H7 (cell line): ENCODE results near the gene CLDN10. TPM values are rescaled to one million over a fixed set of nuclear protein-coding genes. Genes with fewer than 3 reads are reported as not detected.

Experiments
- DNase-seq: peaks from one replicate; pipeline ENCODE4 v3.0.0; 2012
- H3K27me3 ChIP-seq: 2 replicates; pipeline ENCODE4 v1.6.0; 2011; ENCODE audit warnings: mild to moderate bottlenecking, low read length; ENCODE audit not compliant: control insufficient read depth, insufficient read depth
- H3K36me3 ChIP-seq: replicated peaks from 2 replicates; pipeline ENCODE4 v1.5.1; 2011; ENCODE audit warnings: low read length; ENCODE audit not compliant: control insufficient read depth, insufficient read depth
- H3K4me3 ChIP-seq: 2 replicates; pipeline ENCODE4 v1.5.1; 2011; ENCODE audit warnings: low read depth, mild to moderate bottlenecking, control low read depth, low read length, moderate library complexity; ENCODE audit not compliant: insufficient read depth
- total RNA-seq: library from RNA; depleted of rRNA; stranded (reverse); fragments of >200 nt; shearing (Covaris generic); gene quantifications from 2 replicates; pipeline ENCODE4 v1.2.3, GENCODE V29; 2014

The CLDN10 gene
- total RNA-seq, 1 experiment from 2014 or later = 17.8 TPM

DNA sequence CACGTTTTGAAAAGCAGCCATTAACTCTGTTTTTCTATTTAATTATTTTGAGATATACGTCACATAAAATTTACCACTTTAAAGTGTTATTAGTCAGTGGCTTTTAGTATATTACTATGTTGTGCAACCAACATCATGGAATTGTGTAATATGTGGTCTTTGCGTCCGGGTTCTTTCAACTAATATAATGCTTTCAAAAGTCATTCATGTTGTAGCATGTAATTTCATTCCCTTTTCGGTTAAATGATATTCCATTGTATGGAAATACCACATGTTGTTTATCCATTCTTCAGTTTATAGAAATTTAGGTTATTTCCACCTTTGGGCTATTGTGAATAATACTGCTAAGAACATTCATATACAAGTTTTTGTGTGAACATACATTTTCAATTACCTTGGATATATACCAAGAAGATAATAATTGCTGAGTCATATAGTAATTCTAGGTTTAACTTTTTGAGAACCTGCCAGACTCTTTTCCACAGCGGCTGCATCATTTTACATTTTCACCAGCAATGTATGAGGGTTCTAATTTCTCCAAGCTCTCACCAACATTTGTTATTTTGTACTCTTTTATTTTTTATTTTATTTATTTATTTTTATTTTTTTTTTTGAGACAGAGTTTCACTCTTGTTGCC lies 28.1 kb upstream of the CLDN10 start:
- H3K27me3 ChIP-seq = no peaks in the 10 kb centered on the region
- DNase-seq = no peak
- H3K36me3 ChIP-seq = no peaks in the 10 kb centered on the region
- H3K4me3 ChIP-seq = no peak overlapping the region

DNA sequence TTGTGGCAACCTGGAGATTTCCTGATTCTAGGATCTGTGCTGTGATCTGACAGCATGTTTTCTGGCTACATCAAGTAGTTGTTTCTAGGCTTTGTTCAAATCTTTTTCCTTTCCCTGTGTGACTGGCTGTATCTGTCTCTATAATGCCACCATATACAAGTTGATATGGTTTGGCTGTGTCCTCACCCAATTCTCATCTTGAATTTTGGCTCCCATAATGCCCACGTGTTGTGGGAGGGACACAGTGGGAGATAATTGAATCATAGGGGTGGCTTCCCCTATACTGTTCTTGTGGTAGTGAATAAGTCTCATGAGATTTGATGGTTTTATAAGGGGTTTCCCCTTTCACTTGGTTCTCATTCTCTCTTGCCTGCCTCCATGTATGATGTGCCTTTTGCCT lies 24.6 kb upstream of the CLDN10 start:
- no peak for DNase-seq
- no peaks in the 10 kb centered on the region for H3K36me3 ChIP-seq
- H3K27me3 ChIP-seq = no peaks in the 10 kb centered on the region
- H3K4me3 ChIP-seq = no peak overlapping the region

DNA sequence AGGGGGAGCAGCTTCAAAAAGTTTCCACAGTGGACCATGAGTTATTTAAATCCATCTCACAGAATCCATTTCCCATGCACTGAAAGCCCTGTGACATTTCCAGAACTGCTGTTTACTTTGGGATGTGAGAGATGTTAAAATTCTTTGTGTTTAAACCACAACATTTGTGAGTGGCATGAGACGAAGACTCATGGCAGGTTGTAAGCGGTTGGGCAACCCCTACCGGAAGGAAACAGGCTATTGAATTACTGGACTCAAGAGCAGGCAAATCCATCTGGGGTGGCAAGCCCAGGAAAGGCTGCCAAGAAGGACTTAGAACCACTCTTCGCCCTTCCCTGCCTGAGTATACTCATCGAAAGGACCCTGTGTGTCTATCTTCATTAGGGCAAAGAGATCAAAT lies 22.3 kb upstream of the CLDN10 start:
- no peaks in the 10 kb centered on the region for H3K27me3 ChIP-seq
- no peaks in the 10 kb centered on the region for H3K36me3 ChIP-seq
- DNase-seq = no peak
- no peak overlapping the region for H3K4me3 ChIP-seq

DNA sequence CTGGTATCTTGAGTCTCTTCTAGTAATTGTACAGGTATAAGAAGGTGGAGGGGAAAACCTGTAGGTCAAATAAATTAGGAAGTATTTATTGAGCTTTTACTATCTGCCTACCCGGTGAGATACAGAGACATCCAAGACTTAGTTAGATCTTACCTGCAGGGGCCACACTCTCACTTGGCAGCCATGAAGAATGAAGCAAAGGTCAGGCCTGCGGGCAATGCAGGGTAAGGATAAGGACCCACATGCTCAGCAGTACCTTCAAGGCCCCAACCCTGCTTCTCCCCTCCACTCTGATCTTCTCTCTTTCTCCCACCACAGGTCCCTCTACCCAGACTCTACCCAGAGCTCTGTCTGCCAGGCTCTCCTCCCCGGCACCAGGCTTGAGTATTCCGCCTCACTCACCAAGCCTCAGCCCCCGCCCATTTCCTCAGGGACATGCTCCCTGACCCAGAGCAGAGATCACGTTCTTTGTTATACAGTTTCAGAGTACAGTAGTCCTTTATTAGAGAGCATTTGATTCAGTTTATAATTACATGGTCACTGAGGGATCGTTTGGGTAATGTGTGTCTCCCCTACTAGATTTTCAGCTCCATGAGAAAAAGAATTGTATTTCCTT lies 18.9 kb upstream of the CLDN10 start:
- H3K27me3 ChIP-seq = no peaks in the 10 kb centered on the region
- no peak for DNase-seq
- H3K4me3 ChIP-seq = no peak overlapping the region
- H3K36me3 ChIP-seq = no peaks in the 10 kb centered on the region

DNA sequence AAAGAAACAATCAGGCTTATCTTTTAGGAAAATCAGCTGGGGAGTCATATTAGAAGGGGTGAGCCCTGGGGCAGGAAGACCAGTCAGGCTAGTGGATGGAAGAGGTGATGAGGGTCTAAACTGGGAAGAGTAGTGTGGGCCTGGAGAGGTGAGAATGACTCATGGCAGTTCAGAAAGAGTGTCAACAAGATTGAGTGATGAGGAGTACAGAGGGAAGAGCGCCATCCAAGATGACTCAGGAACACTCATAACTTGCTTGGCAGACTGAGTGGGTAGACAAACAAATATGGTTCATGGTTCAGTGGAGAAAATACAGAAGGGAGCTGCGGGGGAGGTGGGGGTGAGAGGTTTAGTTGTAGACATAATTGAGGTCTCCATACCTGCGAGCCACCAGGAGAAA lies 17.3 kb upstream of the CLDN10 start:
- no peaks in the 10 kb centered on the region for H3K36me3 ChIP-seq
- no peaks in the 10 kb centered on the region for H3K27me3 ChIP-seq
- no peak for DNase-seq
- no peak overlapping the region for H3K4me3 ChIP-seq

DNA sequence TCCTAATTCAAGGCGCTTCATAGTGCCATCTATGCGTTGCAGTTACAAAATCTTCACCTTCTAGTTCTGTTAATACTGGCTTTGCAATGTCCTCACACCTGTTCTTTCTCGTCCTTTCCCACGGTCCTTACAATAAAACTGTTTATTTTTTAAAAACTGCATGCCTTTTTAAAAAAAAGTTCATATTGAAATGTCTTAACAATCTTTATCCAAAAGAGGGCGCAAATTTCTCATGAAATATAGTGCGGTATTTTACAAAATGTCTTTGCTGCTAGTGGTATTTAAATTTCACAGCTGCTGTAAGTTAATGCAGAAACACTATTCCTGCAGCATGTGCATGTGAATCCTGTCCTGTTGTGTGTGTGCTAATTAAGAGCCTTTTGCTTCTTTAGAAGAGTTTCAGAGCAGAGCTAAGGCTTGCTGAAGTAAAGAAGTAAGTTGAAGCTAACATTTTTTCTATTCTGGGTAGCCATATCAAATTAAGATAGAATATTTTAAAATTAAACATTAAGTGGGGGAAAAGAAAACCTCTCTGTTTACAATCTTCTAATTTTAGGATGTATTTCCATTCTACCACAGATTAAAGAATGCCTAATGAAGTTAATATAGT lies 15.8 kb upstream of the CLDN10 start:
- no peak for DNase-seq
- Histone ChIP-seq H3K4me3 (no peak overlapping the region), H3K27me3 (no peaks in the 10 kb centered on the region), H3K36me3 (no peaks in the 10 kb centered on the region)

DNA sequence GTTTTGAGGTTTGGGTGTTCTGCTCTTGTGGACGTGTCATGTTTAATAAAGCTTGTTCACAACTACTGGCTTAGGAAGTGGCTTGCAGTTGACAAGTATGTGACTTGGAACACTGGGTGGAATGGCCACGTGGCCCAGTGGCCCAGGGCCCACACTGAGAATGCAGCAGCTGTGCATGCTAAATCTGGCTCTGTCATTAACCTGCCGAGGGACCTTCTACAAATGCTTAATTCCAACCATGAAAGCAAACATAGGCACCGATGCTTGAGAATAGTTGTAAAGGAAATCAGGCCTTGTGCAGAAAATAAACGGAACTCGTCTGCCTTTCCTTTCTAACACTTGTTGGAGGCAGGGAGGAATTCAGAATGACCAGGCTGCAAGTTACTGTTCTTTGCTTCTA lies 11.6 kb upstream of the CLDN10 start:
- H3K36me3 ChIP-seq = no peaks in the 10 kb centered on the region
- no peak overlapping the region for H3K4me3 ChIP-seq
- no peak for DNase-seq
- H3K27me3 ChIP-seq = no peaks in the 10 kb centered on the region

DNA sequence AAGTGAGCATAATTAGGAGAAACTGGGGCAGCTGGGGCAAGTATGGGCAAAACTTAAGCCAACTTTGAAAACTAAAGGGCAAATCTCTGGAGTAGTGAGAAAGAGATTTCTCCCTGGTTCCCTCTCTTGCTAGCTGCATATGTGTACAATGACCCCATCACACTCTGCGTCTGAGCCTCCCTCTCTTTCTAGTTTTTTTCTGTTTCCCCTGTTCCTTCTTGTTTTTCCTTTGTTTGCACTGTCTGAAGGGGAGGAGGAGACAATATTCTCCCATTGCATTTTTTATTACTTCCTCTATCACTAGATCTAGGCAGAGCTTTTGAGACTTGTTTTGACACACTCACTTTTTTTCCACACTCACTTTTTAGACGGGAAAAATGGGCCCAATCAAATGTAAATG lies 11.2 kb upstream of the CLDN10 start:
- H3K27me3 ChIP-seq = no peaks in the 10 kb centered on the region
- H3K36me3 ChIP-seq = no peaks in the 10 kb centered on the region
- no peak for DNase-seq
- no peak overlapping the region for H3K4me3 ChIP-seq

DNA sequence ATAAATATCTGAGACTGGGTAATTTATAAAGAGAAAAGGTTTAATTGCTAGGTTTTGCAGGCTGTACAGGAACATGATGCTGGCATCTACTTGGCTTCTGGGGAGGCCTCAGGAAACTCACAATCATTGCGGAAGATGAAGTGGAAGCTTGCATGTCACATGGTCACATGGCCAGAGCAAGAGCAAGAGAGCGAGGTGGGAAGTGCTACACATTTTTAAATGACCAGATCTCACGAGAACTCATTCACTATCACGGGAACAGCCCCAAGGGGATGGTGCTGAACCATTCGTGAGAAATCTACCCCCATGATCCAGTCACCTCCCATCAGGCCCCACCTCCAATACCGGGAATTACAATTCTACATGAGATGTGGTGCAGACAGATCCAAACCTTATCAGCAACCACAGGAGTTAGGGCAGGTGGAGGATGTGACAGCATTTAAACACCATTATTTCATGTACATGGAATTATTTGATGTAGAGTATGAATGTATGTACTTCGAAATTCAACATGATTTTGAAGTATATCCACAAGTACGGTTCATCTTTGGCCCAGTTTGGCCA lies 10.5 kb upstream of the CLDN10 start:
- Histone ChIP-seq H3K27me3 (no peaks in the 10 kb centered on the region), H3K36me3 (no peaks in the 10 kb centered on the region), H3K4me3 (no peak overlapping the region)
- DNase-seq = no peak

DNA sequence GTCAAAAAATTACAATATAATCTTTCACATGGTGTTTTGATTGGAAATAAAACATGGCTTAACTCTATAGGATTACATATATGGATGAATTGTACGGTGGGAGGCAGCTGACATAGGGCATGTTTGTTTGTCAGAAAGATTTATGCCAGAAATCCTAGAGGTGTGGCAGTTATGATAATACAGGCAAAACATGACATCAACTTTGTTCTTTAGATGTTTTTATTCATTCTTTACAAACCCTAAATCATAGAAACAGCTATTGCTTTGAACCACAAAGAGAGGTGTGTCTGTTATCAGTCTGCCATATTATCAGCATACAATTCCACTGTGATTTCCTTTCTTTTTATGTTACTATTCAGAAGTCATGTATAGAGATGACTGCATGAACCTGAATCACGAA lies 8.2 kb upstream of the CLDN10 start:
- Histone ChIP-seq H3K27me3 (no peaks in the 10 kb centered on the region), H3K4me3 (no peak overlapping the region), H3K36me3 (no peaks in the 10 kb centered on the region)
- DNase-seq = no peak

DNA sequence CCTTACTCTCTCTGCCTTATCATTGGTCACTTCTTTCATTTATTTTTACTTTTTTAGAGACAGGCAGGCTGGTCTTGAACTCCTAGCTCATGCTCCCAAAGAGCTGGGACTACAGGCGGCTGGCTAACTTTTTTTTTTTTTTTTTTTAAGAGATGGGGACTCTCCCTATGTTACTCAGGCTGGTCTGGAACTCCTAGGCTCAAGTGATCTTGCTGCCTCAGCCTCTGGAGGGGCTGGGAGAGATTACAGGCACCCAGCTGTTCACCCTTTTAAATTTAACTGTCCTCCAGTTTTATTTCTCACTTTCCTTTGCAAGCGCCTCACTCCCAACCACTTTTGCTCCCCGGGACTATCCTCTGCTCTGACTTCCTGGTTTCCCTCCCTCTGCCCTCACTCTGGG lies 5.6 kb upstream of the CLDN10 start:
- no peaks in the 10 kb centered on the region for H3K36me3 ChIP-seq
- no peaks in the 10 kb centered on the region for H3K27me3 ChIP-seq
- DNase-seq = peak; percentile 38
- no peak overlapping the region for H3K4me3 ChIP-seq

DNA sequence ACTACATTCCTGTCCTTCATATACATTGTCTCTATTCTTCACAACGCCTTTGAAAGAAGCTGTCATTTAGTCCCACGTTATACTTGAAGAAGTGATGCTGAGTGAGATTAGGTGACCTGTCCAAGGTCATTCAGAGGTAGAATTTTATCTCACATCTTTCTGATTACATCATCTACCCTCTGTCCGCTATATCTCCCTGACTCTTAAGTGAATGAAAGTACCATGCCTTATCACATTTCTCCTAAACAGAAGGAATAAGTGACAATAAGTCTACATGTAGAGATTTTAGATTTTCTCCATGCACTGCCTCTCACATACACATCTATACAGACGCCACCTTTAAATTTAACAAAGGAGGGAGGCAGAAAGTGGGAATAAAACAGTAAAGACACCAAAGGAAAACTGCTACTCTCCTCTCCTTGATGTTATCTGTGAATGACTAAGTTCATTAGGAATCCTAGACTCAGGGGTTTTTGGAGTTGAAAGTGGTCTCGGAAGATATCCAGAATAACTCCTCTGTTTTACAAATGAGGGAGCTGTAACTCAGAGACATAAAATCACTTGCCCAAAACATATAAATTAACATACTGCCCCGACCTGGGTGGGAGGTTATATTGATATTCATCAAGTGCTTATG lies 4.9 kb upstream of the CLDN10 start:
- peaks cover 1% of the 10 kb centered on the region; the same call in 1 of the 2 replicates for H3K27me3 ChIP-seq
- H3K4me3 ChIP-seq = no peak overlapping the region
- no peaks in the 10 kb centered on the region for H3K36me3 ChIP-seq
- no peak for DNase-seq

DNA sequence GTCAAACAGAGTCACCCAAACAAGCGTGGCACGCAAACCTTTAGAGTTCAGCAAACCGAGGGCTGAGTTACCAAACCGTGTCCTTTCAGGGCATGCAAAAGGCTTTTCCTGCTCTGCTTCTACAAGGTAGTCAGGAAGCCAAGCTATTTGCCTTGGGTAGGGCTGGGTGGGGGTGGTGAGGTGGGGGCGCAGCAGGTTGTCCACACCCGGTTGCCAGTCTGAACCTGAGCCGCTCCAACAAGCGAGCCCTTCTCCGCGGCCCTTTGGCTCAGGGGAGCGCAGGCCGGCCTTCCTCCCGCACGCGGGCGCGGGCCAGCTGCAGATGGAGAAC lies 347 bp upstream of the CLDN10 start:
- Histone ChIP-seq H3K27me3 (peaks cover 18% of the 10 kb centered on the region; the same call in 1 of the 2 replicates), H3K4me3 (peak overlapping the region; percentile 76), H3K36me3 (no peaks in the 10 kb centered on the region)
- DNase-seq = no peak

DNA sequence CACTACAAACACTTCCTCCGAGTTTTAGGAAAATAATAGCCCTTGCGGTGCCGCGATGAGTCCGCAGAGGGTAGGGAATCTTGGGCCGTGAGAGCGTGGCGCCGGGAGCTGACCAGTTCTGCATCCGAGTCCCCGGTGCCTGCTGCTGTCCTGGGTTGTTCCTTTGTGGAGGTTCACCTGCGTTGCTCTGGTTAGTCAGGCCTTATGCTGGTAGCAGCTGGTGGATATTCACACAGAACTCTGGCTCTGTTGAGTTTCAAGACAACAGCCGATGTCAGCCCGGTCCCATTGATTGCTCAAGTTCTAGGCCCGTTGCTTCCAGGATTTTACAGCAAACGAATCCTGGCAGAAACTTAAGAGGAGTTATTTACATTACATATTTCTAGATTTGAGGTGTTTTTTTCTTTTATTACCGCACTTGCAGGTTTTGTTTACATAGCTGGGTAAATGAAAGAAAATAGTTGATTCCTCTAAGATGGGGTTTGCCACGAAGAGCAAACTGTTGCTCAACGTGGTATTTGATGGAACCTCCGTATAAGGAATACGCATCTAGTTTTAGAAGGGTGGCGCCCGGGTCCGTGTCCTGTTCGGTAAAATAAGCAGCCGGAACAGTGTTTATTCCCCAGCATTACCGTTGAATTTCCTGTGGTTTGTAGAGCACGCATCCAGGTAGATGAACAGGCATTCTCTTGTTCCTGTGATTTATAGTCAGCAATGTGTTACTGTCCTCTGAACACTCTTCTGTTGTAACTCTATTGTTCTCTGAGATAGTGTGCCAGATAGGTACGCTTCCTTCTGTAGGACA lies 1.3 kb downstream of the CLDN10 start:
- no peaks in the 10 kb centered on the region for H3K36me3 ChIP-seq
- peak overlapping the region; percentile 76 for H3K4me3 ChIP-seq
- H3K27me3 ChIP-seq = peaks cover 18% of the 10 kb centered on the region; the same call in 1 of the 2 replicates
- DNase-seq = peak; percentile 51
